ENCODE results near the gene CCNYL1.

- no peak for TF ChIP-seq EZH2 (IDR thresholded peaks at IDR 0.05; ENCODE audit: borderline replicate concordance)
- TF ChIP-seq, protein P1, sequence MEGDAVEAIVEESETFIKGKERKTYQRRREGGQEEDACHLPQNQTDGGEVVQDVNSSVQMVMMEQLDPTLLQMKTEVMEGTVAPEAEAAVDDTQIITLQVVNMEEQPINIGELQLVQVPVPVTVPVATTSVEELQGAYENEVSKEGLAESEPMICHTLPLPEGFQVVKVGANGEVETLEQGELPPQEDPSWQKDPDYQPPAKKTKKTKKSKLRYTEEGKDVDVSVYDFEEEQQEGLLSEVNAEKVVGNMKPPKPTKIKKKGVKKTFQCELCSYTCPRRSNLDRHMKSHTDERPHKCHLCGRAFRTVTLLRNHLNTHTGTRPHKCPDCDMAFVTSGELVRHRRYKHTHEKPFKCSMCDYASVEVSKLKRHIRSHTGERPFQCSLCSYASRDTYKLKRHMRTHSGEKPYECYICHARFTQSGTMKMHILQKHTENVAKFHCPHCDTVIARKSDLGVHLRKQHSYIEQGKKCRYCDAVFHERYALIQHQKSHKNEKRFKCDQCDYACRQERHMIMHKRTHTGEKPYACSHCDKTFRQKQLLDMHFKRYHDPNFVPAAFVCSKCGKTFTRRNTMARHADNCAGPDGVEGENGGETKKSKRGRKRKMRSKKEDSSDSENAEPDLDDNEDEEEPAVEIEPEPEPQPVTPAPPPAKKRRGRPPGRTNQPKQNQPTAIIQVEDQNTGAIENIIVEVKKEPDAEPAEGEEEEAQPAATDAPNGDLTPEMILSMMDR (IDR thresholded peaks at IDR 0.05; ENCODE audit: poor library complexity) = no peak
Observed at GRCh38 chr2:207772844-207773205, 61.4 kb downstream of the CCNYL1 start.
